Uterus (tissue), 2 donors: ENCODE data around the gene ANKFN1.

Experiments
- POLR2A ChIP-seq, 2 donors: fragments of 450-650 bp; IDR thresholded peaks; one replicate each; pipeline ENCODE4 v1.6.1; 2016; ENCODE audit warnings: antibody characterized with exemption in 2 of 2, mild to moderate bottlenecking in 1 of 2, moderate library complexity in 1 of 2
- TF ChIP-seq, protein P1 (sequence below), 4 experiments: fragments of 200-600 bp in 2 of 4; fragments of 450-650 bp in 2 of 4; sonication (generic) in 2 of 4; IDR thresholded peaks; one replicate each; pipeline ENCODE4 v1.5.1; 2016 to 2019; ENCODE audit warnings: antibody characterized with exemption in 4 of 4, mild to moderate bottlenecking in 2 of 4, moderate library complexity in 1 of 4

DNA sequence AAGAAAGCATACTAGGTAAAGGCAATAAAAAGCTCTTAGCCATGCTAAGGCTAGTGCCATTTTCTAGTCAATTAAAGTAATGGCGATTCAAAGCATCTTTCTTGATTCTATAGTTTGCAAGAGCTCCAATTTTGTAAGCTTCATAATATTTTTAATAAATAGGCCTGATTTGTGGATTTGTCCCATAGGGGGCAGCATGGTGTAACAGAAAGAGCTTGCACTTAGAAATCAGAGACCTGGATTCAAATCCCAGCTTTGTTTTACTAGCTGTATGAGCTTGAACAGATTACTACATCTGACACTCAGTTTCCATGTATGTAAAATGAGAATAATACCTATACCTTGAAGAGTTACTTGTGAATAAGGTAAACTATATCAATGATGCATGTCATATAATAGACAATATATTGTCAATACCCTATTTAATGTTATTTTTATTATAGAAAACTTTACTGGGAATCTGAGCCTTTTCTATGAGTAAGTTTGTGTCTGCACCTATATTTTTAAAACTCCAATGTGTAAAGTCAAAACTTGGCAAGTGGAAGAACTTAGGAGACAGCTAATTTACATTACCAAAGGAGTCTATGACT, 346.6 kb downstream of the ANKFN1 start:
- no peak for TF ChIP-seq POLR2A (IDR thresholded peaks at IDR 0.05)
- TF ChIP-seq, protein P1, sequence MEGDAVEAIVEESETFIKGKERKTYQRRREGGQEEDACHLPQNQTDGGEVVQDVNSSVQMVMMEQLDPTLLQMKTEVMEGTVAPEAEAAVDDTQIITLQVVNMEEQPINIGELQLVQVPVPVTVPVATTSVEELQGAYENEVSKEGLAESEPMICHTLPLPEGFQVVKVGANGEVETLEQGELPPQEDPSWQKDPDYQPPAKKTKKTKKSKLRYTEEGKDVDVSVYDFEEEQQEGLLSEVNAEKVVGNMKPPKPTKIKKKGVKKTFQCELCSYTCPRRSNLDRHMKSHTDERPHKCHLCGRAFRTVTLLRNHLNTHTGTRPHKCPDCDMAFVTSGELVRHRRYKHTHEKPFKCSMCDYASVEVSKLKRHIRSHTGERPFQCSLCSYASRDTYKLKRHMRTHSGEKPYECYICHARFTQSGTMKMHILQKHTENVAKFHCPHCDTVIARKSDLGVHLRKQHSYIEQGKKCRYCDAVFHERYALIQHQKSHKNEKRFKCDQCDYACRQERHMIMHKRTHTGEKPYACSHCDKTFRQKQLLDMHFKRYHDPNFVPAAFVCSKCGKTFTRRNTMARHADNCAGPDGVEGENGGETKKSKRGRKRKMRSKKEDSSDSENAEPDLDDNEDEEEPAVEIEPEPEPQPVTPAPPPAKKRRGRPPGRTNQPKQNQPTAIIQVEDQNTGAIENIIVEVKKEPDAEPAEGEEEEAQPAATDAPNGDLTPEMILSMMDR (IDR thresholded peaks at IDR 0.05), result no peak
